ENCODE data around the gene ACE2. TPM values are rescaled to one million over a fixed set of nuclear protein-coding genes. Genes with fewer than 3 reads are reported as not detected.

ACE2 gene
- total and polyA plus RNA-seq, 9 of the 15 experiments (the other 6 are each of a cell fraction or from before 2014, with no cell fraction given) = 0.03 to 0.09 (median 0.07) TPM; not detected in 6

GRCh38 chrX:15619053-15619755 lies 18.4 kb upstream of the ACE2 start (continued):
- no peak for TF ChIP-seq RERE (CRISPR knock-in tag; IDR thresholded peaks at IDR 0.05; ENCODE audit: borderline replicate concordance)
- TF ChIP-seq CREB5 (CRISPR knock-in tag; IDR thresholded peaks at IDR 0.05) = no peak
- TF ChIP-seq FIP1L1 (IDR thresholded peaks at IDR 0.05; ENCODE audit: low read depth, low read length, poor library complexity, severe bottlenecking) = no peak
- TF ChIP-seq MYNN (IDR thresholded peaks at IDR 0.05) = no peak
- no peak for TF ChIP-seq MYNN (CRISPR knock-in tag; IDR thresholded peaks at IDR 0.05)
- no peak for TF ChIP-seq MEF2D (tag; conservative IDR thresholded peaks at IDR 0.05; ENCODE audit: low read depth)
- TF ChIP-seq ZNF668 (CRISPR knock-in tag; IDR thresholded peaks at IDR 0.05) = no peak
- TF ChIP-seq NEUROD1 (IDR thresholded peaks at IDR 0.05; ENCODE audit: borderline replicate concordance, low read depth, low read length, partially characterized antibody) = no peak
- TF ChIP-seq TAF7 (tag; IDR thresholded peaks at IDR 0.05) = no peak
- no peak for TF ChIP-seq HNRNPH1 (optimal IDR thresholded peaks at IDR 0.05; ENCODE audit: low read depth, low read length)
- TF ChIP-seq ZBTB5 (IDR thresholded peaks at IDR 0.05) = no peak
- TF ChIP-seq SNAPC5 (CRISPR knock-in tag; IDR thresholded peaks at IDR 0.05) = no peak
- no peak for TF ChIP-seq GATA2 (CRISPR knock-in tag; IDR thresholded peaks at IDR 0.05)
- no peak for TF ChIP-seq RFX5 (IDR thresholded peaks at IDR 0.05; ENCODE audit: low read depth, low read length)
- no peak for TF ChIP-seq BCL6 (CRISPR knock-in tag; IDR thresholded peaks at IDR 0.05)
- TF ChIP-seq KAT7 (CRISPR knock-in tag; IDR thresholded peaks at IDR 0.05; ENCODE audit: borderline replicate concordance) = no peak
